Measurements from ENCODE around the gene LIPC.

DNA sequence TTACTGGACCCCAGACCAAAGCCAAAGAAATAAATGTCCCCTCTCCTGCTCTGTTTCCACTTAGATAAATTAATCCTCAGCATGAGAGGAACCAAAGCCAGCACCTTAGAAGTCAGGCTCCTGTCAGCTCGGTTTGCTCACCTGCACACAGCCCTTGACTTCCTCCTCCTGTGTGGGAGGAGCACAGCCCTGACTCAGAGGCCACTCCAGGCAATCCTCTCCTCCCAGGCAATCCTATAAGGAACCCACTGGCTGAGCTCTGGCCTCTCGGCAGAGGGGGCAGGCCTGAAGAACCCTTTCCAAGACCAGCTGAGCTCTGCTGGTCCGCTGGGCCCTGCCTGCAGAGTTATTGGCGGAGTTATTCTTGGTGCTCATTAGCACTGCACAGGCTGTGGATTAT lies 30.8 kb downstream of the LIPC start:
- TF ChIP-seq, protein P1, sequence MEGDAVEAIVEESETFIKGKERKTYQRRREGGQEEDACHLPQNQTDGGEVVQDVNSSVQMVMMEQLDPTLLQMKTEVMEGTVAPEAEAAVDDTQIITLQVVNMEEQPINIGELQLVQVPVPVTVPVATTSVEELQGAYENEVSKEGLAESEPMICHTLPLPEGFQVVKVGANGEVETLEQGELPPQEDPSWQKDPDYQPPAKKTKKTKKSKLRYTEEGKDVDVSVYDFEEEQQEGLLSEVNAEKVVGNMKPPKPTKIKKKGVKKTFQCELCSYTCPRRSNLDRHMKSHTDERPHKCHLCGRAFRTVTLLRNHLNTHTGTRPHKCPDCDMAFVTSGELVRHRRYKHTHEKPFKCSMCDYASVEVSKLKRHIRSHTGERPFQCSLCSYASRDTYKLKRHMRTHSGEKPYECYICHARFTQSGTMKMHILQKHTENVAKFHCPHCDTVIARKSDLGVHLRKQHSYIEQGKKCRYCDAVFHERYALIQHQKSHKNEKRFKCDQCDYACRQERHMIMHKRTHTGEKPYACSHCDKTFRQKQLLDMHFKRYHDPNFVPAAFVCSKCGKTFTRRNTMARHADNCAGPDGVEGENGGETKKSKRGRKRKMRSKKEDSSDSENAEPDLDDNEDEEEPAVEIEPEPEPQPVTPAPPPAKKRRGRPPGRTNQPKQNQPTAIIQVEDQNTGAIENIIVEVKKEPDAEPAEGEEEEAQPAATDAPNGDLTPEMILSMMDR (IDR thresholded peaks at IDR 0.05), result no peak
- TF ChIP-seq POLR2A (IDR thresholded peaks at IDR 0.05), result no peak
